Measurements from ENCODE around the gene LSP1. TPM values are rescaled to one million over a fixed set of nuclear protein-coding genes. Genes with fewer than 3 reads are reported as not detected.

LSP1 gene
- total and polyA plus RNA-seq, 12 donors = 4.0 to 1,341 (median 278) TPM

DNA sequence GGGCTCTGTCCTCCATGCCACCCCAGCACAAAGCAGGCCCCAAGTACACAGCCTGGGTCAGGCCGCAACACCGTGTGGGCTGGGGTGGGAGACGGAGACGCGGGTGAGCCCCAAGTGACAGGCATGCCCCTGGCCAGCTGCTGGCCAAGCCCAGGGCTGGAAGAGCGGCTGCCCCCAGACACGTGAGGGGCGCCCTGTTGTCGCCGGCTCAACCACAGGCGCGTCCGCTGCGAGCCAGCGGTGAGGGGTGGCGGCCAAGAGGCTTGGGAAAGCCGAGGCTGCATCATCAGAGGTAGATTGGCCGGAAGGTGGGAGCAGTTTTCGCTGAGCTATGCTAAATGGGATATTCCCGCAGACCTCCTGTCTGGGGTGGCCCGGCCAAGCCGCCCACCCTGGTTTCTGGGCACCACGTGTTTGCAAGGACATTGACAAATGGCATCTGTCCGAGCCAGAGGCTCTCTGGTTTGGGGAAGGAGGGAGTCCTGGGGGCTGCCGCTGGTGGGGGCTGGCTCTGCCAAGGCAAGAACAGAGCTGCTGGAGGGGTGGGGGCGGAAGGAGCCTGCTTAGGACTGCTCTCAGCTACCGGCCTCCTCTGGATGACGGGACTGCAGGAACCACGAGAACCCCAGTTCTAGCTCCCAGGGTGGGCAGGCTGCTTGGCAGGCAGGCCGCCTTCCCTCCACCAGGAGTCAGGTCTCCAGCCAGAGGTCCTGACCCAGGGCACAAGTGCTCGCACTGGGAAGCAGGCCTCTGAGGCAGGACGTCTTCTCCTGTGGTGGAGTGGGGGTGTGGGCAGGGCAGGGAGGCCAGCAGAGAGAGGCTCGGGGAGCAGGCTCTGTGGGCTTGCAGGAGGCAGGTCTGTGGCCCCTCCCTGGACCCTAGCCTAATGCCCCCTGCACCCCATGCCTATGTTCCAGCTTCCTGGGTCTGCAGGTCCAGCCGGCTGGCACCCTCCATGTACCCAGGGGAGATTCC lies 38.3 kb downstream of the LSP1 start:
- Histone ChIP-seq H3K4me3 (no peak overlapping the region), H3K9me3 (replicated peaks in 1 of 3) (no peaks in the 10 kb centered on the region), H3K36me3 (replicated peaks in 1 of 2) (peaks cover 0 to 27% of the 10 kb centered on the region in 2 donors), H3K27ac (peak overlapping the region in 4 of 5 donors; percentile 25 to 62 (median 36)), H3K27me3 (no peaks in the 10 kb centered on the region), H3K4me1 (replicated peaks in 1 of 2) (no peaks in the 10 kb centered on the region)
- WGBS, 4 donors = 36 to 64% (median 49%) methylated on average over 5 to 34 of the region's 34 CpGs
- intact Hi-C loops (cut with DNase I) = loop anchor here in 1 of 2 donors (10.0 kb wide), 1 partner anchor 54 kb away; the partner anchor contains the start of gene MRPL23
- no peak for TF ChIP-seq POLR2A (IDR thresholded peaks at IDR 0.05)
- TF ChIP-seq, protein P1, sequence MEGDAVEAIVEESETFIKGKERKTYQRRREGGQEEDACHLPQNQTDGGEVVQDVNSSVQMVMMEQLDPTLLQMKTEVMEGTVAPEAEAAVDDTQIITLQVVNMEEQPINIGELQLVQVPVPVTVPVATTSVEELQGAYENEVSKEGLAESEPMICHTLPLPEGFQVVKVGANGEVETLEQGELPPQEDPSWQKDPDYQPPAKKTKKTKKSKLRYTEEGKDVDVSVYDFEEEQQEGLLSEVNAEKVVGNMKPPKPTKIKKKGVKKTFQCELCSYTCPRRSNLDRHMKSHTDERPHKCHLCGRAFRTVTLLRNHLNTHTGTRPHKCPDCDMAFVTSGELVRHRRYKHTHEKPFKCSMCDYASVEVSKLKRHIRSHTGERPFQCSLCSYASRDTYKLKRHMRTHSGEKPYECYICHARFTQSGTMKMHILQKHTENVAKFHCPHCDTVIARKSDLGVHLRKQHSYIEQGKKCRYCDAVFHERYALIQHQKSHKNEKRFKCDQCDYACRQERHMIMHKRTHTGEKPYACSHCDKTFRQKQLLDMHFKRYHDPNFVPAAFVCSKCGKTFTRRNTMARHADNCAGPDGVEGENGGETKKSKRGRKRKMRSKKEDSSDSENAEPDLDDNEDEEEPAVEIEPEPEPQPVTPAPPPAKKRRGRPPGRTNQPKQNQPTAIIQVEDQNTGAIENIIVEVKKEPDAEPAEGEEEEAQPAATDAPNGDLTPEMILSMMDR (IDR thresholded peaks at IDR 0.05) = no peak
- DNase-seq = peak; percentile 33 to 67 (median 52)

DNA sequence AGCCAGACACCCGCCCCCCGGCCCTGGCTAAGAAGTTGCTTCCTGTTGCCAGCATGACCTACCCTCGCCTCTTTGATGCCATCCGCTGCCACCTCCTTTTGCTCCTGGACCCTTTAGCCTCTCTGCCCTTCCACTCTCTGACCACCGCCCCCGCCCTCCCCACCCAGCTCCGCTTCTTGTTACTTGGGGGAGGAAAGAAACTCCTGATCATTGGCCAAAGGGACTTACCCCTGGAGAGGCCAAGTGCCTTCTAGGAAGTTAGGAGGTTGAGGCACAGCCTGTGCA lies 38.9 kb downstream of the LSP1 start, which contains the start of gene PRR33:
Gene PRR33, minus strand, starts transcription at position 65 of the 285 bp plus-strand sequence. CDS start 1,311 bp downstream, outside the sequence.
- Histone ChIP-seq H3K27ac (peak within 1 kb of the TSS in 4 of 5 donors; percentile 25 to 62 (median 36)), H3K9me3 (replicated peaks in 1 of 3) (no peaks in the 10 kb centered on the region), H3K27me3 (no peaks in the 10 kb centered on the region), H3K36me3 (replicated peaks in 1 of 2) (peaks cover 0 to 21% of the 10 kb centered on the region in 2 donors), H3K4me1 (replicated peaks in 1 of 2) (no peaks in the 10 kb centered on the region), H3K4me3 (no peak within 1 kb of the TSS)
- peak in 1 of 7 donors; percentile 23 for DNase-seq
- WGBS, 4 donors = 57 to 66% (median 62%) methylated on average over 7 of the region's 7 CpGs
- intact Hi-C loops (cut with DNase I) = loop anchor here in 1 of 2 donors (1.0 to 10.0 kb wide), 2 partner anchors 25 to 53 kb away; partner anchors contain the start of gene MRPL23
- TF ChIP-seq, protein P1 (IDR thresholded peaks at IDR 0.05) = no peak
- no peak for TF ChIP-seq POLR2A (IDR thresholded peaks at IDR 0.05)

DNA sequence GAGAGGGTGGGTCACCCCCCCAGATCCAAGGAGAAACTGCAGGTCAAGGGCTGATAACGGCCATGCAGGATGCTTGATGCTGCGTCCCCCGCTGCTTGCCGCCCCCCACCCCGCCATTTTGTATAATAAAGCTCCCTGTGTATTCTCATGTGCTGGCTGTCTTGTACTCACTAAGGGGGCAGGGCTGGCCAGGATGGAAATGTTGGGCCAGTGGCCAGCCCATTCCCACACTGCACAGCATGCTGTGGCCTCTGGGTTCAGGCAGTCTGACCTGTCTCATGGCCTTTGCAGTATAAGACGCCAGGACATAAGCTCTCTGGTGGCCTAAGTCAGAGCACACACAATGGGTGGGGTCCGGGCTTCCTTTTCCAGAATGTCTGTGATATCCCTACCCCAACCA lies 39.2 kb downstream of the LSP1 start:
- 48 to 65% (median 54%) methylated on average over 1 to 7 of the region's 7 CpGs for whole genome bisulfite sequencing, 4 donors
- Histone ChIP-seq H3K4me3 (no peak overlapping the region), H3K27me3 (no peaks in the 10 kb centered on the region), H3K36me3 (replicated peaks in 1 of 2) (peaks cover 0 to 18% of the 10 kb centered on the region in 2 donors), H3K27ac (peak overlapping the region in 1 of 5 donors; percentile 5), H3K4me1 (replicated peaks in 1 of 2) (no peaks in the 10 kb centered on the region), H3K9me3 (replicated peaks in 1 of 3) (no peaks in the 10 kb centered on the region)
- intact Hi-C loops (cut with DNase I) = loop anchor here in 1 of 2 donors (1.0 to 10.0 kb wide), 2 partner anchors 24 to 53 kb away; partner anchors contain the start of gene MRPL23
- DNase-seq = peak in 6 of 7 donors; percentile 25 to 59 (median 43)
- TF ChIP-seq, protein P1 (IDR thresholded peaks at IDR 0.05) = no peak
- no peak for TF ChIP-seq POLR2A (IDR thresholded peaks at IDR 0.05)

DNA sequence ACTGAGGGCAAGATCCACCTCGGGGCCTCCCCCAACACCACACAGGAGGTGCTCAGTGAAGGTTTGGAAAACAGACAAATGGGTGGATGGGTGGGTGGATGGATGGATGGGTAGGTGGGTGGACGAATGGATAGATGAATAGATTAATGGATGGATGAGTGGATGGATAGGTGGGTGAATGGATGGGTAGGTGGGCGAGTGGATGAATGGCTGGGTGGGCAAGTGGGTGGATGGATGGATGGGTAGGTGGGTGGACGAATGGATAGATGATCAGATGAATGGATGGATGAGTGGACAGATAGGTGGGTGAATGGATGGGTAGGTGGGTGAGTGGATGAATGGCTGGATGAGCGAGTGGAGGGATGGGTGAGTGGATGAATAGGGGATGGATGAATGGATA lies 39.7 kb downstream of the LSP1 start:
- intact Hi-C loops (cut with DNase I) = loop anchor here in 1 of 2 donors (1.0 to 10.0 kb wide), 2 partner anchors 24 to 52 kb away; partner anchors contain the start of gene MRPL23
- Histone ChIP-seq H3K9me3 (replicated peaks in 1 of 3) (no peaks in the 10 kb centered on the region), H3K27me3 (no peaks in the 10 kb centered on the region), H3K27ac (no peak overlapping the region), H3K4me3 (no peak overlapping the region), H3K36me3 (replicated peaks in 1 of 2) (peaks cover 0 to 14% of the 10 kb centered on the region in 2 donors), H3K4me1 (replicated peaks in 1 of 2) (no peaks in the 10 kb centered on the region)
- no peak for TF ChIP-seq POLR2A (IDR thresholded peaks at IDR 0.05)
- TF ChIP-seq, protein P1 (IDR thresholded peaks at IDR 0.05) = no peak
- no peak for DNase-seq
- WGBS, 4 donors = 39 to 64% (median 53%) methylated on average over 5 of the region's 5 CpGs

Measured in adrenal gland (tissue), 12 donors.